Activated CD4-positive, alpha-beta T cell treated with anti-CD3 and anti-CD28 coated beads, Interleukin-2, amount 50 U/mL, for 1 hour (primary cell): ENCODE data around the gene MRPS22.
A peak's percentile ranks its signal among the peaks of the same experiment; 100 is the strongest.
"Not testable (repeated sequence)": the region's sequence is repeated elsewhere in the genome, so short reads cannot be mapped to it uniquely, and the experiment has no call there.

Experiments used
- DNase-seq: peaks from one replicate; pipeline ENCODE4 v3.0.0-alpha.2; 2020

The MRPS22 gene

DNA sequence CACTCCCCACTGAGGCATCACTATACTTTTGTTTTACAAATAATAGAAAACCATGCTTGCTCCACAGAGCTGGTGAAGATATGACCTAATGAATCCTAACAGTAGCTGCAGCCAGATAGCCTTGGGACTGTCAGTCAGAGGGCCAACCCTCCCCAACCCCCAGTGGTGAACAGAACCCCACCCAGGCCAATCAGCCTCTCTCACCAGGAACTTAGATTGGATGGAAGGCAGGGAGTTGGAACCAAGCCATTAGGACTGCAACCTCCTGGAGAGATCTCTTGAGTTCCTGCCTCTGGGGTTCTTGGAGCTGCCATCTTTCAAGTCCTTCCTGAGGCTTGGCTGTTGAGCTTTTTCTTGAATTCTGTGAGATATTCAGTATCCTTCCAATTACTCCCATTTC is 3.0 kb upstream of the MRPS22 start:
- DNase-seq: no peak

DNA sequence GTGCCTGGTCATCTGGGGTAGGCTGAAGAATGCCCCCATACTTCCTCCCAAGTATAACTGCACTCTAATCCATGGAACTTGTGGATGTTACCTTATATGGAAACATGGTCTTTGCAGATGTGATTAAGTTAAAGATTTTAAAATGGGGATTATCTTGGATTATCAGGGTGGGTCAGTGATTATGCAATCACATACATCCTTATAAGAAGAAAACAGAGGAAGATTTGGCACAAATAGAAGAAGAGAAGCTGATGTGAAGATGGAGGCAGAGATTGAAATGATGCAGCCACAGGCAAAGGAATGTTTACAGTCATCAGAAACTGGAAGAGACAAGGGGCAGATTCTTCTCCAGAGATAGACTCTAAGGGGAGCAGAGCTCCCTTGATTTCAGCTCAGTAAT is 1.8 kb upstream of the MRPS22 start:
- DNase-seq: no peak

- DNase-seq: no peak
Observed at GRCh38 chr3:139346771-139347170, 3.0 kb downstream of the MRPS22 start.

DNA sequence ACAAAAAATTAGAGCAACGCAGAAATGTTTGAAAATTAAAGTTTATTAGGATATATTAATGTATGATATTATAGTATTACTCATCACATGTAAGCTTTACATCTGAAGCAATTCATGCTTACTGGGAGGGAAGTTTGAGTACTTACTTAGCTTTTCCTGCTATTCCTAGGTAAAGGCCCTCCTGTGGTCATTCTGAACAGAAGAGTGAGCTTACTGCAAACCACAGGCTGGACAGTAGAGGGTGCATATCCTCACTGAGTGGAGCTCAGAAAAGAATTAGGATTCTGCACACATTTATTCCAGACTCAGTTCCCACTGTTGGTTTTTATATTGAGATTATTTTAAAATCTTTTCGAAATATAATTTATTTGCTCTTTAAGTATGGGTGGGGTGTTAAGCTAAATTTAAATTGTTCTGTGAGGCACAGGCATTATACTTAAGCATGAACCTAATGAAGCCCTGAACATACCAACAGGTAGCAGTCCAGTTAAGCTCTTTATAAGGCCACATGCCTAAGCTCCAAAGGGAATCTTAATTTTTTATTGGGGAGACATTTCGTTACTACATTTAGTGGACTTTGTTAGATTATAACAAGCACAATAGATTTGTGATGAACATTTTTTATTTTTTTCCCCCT is 10.2 kb downstream of the MRPS22 start:
- no peak for DNase-seq

GRCh38 chr3:139354661-139355060 is 10.8 kb downstream of the MRPS22 start:
- no peak for DNase-seq

- DNase-seq: no peak
Observed at GRCh38 chr3:139355476-139355875, 11.7 kb downstream of the MRPS22 start.

DNA sequence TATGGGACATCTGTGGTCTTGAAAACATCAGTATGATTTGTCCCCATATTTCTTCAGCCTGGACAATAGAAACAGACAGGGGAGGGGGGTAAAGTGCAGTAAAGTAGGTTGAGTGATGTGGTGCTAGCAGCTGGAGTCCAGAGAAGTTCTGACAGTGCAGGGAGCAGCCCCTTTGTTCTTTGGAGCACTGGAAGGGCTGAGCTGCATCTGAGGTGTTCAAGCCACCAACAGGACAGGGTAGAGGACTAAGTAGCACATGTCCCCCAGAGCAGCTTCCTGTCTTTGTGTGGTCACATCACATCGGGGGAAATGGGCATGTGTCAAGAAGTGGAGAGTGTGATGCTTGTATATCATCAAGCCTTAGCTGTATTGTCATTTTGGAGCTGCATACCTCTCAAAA is 12.1 kb downstream of the MRPS22 start:
- no peak for DNase-seq

- no peak for DNase-seq
Observed at GRCh38 chr3:139357899-139358298, 14.1 kb downstream of the MRPS22 start.

DNA sequence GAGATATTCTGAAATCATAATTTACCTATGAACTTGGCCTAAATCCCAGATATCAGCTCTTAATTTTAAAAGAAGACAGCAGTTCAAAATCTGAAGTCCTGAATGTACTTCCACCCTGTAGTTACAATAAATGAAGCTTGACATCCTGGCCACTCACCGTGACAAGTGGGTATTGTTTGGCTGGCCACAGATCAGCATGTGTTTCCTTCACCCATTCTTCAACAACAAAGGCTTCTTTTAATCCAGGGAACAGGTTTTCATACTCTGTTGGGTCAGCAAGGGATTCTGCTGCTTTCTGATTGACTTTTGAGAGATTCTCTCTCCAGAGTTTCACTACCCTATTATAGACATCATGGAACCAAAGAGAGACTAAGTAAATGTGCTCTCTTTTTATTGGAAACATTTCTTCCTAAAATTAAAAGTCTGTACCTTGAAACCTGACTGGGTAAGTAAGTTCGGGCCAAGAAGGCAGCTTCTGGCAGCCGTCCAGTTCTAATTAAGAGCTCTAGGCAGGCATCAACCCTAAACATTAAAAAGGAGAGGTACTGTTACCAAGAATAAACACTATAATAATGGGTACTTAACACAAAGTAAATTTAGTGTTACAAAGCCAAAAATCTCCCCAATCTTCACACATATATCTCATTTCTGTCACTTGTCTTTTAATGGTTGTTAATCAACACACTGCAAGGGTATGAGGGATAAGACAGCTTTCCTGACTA is 15.2 kb downstream of the MRPS22 start:
- no peak for DNase-seq

- DNase-seq: no peak
Observed at GRCh38 chr3:139361276-139361675, 17.5 kb downstream of the MRPS22 start.

DNA sequence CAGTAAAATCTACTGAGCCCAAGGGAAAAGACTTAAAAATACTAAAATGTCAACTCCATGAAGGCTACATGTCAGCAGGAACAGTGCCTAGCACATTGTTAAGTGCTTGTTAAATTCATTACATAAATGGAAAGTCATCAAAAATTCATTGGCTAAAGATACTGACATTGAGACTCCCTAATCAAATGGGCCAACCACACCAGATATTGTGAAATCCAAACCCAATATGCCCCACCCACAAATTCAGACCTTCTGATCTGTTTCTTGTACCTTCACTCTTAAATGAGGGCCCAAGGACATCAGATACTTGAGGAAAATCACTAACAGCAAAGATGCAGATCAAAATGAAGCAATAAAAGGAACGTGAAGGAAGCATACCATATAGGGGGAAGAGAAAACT is 20.7 kb downstream of the MRPS22 start:
- no peak for DNase-seq

DNA sequence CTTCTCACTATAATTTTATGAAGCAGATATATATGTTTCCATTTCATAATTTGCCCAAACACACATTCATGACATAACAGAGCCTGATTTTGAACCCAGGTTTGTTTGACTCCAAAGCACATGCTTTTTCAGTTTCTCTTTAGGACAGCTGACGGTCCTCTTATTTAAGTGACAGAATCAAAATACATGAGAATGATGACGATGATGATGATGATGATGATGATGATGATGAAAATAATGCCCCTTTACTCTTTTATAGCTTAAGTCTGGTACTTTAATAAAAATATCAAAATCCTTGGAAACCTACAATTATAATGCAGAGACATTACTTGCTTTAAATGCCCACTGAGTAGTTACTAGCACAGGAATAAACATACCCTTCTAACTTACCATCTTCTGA is 30.3 kb downstream of the MRPS22 start:
- DNase-seq: no peak

DNA sequence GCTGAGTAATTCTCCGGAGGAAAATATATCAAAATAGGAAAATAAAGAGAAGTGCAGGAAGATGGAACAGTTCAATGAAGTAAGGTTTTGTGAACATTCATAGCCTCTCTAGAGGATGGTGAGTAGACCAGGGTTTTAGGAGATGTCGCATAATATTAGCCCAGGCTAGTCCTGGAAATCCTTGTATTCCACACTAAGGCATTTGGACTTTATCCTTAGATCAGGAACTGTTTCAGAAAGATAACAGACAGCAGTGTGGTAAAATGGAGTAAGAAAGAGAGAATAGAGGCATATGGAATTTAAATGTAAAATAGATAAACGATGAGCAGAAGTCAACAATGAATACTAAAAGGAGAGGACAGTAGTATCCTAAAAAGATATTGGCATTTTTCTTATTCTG is 33.6 kb downstream of the MRPS22 start:
- DNase-seq: no peak

DNA sequence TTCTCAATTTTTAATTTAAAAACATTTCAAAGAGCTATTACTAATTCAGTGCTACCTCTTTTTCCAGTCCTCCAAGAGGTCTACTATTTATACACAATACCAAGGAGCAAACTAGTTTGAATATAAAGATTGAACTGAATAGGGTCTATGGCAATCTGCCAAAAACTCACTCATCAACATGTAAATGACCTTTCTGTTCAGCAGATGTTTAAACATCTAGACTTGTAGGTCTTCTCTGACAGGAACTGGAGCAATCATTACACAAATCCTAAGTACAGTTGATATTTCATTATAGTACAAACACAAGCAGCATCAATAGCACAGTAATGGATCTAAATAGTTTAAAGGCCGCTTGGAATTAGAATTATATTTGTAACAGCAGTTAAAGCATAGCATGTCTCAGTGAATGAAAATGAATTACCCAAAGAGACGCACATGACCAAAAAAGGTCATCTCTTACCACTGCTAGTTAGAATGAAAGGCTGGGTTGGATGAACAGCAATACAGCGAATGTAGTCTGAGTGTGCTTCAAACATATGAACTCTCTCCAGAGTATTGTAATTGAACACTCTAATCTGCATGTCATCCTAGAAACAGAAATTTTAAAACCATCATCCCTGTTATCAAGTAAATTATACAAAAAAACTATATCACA is 34.9 kb downstream of the MRPS22 start:
- DNase-seq: no peak

DNA sequence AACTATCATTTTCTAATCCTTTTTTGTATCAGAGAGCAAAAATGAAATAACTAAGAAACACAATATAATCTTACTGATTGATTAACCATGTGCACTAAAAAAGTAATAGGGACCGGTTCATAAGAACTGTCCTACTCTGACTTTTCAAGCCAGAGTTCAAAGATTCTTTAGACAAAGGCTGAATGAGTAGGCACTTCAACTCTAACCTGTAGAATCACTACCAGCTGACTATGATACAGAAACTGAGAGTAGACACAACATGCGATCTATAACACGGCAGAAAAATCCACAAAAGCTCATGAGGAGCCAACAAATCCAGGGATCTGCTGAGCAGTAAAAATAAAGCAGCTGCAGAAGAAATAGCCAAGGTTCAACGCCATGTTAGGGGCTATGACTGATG is 36.8 kb downstream of the MRPS22 start:
- no peak for DNase-seq

- not testable (repeated sequence) for DNase-seq
Observed at GRCh38 chr3:139382291-139382690, 38.5 kb downstream of the MRPS22 start.

DNA sequence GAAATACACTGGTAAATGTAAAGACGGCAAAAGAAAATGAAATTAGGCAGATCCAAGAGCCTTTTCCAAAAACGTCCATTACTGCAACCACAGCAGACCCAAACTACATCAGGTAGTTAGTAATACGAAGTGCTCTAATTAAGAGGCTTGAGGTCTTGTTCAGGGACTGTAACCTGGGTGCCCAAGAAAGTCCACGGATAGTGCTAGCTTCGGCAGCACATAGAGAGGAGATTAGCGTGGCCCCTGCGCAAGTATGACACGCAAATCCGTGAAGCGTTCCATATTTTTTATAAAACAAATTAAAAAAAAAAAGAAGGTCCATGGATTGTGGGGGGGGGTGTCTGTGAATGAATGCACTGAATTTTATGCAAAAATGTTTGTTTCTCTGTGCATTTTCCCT is 44.3 kb downstream of the MRPS22 start:
- DNase-seq: no peak

- DNase-seq: peak; percentile 23
Observed at GRCh38 chr3:139388821-139389551, 45.2 kb downstream of the MRPS22 start.

DNA sequence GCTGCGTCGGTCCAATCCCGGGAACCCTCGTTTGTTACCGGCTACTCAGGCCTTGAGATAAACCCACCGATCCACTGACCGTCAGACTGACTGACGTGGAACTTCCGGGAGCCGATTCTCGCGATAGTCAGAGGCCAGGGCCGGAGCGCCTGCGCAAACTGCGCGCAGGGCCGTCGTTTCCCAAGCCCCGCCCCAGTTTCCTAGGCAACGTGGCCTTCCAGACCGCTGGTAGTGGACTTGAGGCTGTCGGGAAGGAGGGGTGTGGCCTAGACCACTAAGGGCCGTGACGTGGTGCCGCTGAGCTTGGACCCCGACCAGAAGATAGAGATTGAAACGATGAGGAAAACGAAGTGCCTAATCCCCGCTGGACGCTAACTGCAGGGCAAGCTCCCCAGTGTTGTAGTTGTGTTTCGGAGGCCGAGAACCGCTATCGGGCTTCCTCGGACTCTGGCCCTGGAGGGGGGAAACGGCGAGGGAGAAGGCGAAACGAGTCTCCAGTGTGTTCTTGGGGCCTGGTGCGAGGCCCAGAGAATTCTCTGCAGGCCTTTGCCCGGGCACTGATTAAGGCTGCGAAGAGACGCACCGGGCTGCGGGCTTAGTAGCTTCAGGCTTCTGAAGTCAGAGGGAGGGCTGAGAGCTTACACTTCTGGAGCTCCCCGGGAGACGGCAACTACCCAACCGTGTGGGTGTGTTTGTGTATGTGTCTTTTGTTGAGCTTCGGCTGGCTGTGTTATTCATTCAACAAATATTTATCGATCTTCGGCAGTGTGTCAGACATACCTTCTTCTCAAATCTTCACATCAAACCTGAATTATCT is 45.9 kb downstream of the MRPS22 start, which contains the start of gene COPB2:
TSS of gene COPB2 (minus strand) at position 96 of the 817 bp plus-strand sequence. CDS start 97 bp downstream, outside the sequence.
- peak; percentile 95 for DNase-seq

- no peak for DNase-seq
Observed at GRCh38 chr3:139394116-139394515, 50.3 kb downstream of the MRPS22 start.

- DNase-seq: no peak
Observed at GRCh38 chr3:139396707-139397106, 52.9 kb downstream of the MRPS22 start.

DNA sequence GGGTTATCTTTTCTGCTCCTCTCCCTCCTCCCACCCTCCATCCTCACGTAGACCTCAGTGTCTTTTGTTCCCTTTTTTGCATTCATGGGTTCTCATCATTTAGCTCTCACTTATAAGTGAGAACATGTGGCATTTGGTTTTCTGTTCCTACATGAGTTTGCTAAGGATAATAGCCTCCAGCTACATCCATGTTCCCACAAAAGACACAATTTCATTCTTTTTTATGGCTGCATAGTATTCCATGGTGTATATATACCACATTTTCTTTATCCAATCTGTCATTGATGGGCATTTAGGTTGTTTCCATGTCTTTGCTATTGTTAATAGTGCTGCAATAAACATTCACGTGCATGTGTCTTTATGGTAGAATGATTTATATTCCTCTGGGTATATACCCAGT is 57.3 kb downstream of the MRPS22 start:
- not testable (repeated sequence) for DNase-seq
